ENCODE measurements around the gene PTH1R.

The PTH1R gene

DNA sequence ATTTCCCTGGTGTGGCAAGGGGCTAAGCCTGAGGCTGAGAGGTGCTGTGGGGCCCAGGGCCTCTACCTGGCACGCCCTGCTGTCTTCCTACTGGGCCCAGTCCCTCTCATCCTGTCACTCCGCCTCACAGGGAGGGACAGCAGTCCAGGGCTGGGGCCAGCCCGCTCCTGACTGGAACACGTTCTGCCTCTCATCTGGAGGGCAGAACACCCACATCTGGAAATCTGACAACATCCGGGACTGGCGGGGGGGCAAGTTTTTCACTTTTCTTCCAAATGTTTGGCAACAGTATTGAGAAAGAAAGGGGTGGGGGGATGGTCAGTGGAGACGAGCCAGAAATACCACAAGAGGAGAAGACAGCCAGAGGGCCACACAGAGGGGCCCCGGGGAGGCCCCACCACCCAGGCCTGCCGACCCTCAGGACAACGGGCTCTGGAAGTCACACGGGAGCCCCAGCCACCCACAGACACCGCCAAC lies 12.5 kb upstream of the PTH1R start:
- no peak for DNase-seq

DNA sequence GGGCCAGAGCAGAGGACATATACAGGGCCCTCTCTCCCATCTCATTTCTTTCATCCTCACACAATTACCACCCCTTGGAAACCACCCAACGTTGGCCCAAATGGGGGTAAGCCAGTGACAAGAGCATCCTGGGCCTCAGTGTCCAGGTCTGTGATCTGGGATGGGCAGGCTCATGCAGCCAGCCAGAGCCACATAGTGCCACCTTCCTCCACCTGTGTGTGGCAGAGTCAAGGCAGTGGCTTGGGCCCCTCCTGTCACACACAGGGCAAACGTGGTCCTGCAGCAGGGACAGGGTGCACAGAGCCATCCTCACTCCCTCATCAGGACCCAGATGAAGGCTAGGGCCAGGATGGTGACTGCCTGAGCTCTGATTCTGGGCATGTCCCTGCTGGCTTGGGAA lies 12.0 kb upstream of the PTH1R start:
- no peak for DNase-seq

DNA sequence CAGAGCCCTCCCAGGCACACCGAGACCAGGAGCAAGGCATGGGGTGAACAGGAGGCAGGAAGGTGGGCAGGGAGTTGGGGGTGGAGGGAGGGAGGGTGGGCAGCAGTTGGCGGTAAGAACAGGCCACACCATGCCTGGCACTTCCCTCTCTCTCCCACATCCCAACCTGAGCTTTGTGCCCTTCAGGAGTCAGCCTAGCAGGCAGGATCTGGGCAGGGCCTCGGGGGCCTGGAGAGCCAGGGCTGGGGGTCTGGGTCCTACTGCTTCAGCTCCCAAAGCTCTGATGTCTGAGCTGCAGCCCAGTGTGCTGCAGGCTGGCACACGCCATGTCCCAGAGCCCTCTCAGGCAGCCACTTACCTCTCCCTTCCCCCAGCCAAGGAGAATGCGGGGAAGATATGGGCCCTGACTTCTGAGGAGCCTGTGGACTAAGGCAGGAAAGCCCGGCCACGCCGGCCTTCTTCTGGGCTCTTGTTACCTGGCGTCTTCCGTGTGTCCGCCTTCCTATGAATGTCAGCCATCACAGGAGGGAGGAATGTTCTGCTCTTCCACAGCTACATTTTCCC lies 11.4 kb upstream of the PTH1R start:
- DNase-seq = no peak

DNA sequence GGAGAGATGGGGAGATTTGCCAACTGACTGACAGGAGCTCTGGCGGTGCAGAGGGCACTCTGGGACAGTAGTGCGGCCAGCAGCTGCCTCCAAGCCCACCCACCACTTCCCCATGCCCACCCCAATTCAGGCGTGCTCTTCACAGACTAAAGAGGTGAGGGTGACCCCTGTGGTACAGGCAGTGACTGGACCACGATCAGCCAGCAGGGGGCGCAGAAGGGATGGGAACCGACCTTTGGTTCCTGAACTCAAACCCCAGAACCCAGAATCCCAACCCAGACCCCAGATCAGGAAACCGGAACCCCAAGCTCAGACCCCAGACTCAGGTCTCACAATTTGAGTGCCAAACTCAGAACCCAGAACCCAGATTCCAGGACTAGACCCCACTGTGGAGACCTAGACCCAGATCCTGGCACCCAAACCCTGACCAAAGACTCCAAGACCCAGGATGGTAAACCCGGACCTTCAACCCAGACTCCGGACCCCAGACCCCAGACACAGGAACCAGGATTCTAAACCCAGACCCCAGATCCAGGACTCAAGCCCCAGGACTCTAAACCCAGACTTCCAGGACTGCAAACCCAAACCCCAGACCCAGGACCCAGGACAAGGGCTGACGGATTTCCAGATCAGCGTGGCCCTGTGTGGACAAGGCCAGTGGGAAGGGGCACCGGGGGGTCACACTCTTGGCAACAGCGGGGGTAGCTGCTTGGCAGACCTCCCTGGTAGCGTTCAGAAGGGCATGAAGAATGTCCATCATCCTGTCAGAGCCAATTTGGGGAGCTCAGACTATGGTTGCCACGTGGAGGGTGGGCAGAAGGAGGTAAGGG lies 10.6 kb upstream of the PTH1R start:
- DNase-seq = peak in 1 of 2 experiments; percentile 2

DNA sequence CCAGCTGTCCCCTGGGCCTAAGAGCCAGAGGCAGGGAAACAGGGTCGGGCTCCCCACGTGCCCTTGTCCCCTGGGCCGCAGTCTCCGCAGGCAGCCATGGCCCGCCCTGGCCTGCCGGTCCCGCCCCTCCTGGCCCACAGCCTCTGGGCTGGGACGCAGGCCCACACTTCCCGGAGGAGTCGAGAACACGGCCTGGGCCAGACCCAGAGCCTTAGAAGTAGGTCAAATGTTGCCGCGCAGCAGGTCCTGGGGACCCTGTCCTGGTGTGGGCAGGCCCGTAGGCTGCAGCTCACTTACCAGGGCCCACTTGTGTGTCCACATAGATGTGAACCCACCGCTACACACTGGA lies 10.0 kb upstream of the PTH1R start:
- no peak for DNase-seq

DNA sequence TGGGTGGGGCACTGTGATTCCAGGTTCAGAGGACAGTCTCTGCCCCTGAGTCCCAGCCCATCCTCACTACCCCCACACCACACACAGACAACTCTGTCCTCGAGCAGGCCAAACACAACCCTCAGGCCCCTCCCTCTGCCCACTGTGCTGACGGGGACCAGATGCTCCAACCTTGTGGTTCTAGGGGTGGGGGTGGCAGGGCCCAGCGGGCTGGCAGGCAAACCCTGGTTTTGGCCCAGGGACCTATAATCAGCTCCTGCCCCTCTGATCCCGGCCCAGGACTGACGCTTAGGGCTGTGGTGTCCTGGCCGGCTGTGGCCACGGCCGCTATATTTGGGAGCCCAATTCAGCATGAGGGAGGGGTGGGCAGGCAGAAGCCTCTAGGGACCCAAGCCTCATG lies 9.2 kb upstream of the PTH1R start:
- DNase-seq = no peak

DNA sequence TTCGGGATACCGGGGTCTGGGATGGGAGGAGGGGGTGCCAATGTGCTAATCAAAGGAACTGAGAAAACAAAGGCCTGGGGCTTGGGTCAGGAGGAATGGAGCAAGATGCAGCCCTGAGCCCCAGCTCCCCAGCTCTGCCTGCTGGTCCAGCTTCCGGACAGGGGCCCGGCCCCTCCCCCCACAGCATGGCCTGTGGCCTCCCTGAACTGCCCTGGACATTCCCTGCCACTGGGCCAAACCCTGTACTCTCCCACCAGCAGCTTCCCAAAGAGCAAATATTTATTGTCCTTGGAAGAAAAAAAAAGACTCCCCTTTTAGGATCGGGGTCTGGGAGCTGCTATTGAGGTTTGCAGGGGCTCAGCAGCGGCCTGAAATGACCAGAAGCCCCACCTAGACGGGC lies 8.6 kb upstream of the PTH1R start:
- no peak for DNase-seq

DNA sequence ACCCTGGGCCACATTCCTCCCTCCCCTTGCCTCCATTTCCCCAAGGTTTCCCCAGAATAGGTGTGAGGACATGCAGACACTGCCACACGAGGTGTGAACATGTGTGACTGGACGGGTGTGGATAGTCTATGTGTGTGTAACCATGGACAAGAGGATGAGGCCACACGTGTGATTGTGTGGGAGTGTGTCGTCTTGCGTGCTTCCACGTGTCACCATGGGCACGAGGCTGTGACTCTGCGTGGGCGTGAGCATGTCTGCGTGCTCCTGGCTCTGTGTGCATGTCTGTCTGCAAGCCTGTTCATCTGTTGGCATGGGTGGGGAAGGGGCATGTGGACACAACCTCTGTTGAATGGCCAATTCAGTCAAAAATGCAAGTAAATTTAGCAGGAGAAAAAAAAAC lies 8.1 kb upstream of the PTH1R start:
- no peak for DNase-seq

DNA sequence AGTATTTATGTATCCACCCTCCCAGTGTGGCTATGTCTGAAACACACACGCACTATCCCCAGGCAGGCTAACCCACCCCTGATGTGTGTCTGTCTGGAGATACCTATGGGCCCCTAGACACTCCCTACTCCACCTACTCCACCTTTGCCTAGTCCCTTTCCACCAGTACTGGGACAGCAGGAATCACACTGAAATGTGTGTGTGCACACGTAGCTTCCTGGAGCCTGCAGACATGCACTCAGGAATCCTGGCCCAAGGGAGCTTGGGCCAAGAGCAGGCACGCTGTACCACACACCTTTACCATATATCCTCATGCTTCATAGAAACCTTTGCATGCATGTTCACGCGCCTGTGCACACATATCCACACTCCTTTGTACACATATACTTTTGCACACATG lies 6.9 kb upstream of the PTH1R start:
- no peak for DNase-seq

DNA sequence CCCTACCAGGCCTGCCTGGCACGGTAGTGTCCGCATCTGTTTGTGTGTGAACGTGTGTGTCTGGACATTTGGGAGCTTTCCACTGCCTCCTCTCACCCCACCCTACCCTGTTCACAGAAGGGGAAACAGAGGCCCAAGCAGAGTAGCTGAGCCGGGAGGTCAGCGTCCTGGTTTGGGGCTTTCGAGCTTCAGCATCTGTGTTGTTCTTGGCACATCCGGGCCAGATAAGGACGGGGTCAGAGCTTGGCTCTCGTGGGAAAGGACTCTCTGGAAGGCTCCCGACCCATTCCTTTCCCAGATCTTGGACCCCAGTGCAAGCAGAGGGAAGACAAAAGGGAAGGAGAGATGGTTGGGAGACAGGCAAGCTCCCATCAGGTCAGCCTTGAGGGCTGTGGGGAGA lies 6.3 kb upstream of the PTH1R start:
- DNase-seq = no peak

DNA sequence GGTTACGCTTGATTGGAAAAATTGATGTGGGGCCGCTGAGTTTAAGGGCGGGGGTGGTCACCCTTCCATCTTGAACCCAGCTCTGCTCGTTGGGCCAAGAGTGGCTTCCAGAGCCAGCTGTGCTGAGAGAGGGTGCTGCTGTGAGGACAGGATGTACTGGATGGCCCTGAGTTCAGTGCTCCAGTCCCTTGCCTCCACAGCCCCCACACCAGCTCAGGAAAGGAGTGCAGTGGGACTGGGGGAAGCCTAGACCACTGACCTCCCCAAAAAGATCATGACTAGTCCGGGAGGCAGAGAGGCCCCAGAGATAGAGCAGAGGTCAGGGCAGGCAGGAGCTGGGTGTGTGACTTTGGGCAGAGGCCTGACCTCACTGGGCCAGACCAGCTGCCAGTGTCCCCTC lies 4.0 kb upstream of the PTH1R start:
- DNase-seq = no peak

DNA sequence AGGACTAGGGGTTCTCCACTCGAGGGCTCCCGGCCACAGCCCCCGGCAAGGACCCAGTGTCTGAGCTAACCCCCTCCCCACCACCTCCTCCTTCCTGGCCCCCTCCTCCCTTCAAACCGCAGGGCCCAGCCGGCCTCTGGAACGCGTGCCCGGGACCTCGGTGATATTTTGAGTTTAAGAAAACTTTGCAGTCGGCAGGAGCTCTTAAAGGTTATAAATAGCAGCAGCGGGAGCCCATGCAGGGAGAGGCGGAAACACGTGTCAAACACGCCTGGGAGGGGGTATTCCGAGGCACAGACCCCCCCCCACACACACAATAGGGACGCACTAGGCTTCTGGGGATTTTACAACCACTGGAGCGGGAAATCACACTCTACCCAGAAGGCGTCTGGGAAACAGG lies 3.1 kb upstream of the PTH1R start:
- no peak for DNase-seq

DNA sequence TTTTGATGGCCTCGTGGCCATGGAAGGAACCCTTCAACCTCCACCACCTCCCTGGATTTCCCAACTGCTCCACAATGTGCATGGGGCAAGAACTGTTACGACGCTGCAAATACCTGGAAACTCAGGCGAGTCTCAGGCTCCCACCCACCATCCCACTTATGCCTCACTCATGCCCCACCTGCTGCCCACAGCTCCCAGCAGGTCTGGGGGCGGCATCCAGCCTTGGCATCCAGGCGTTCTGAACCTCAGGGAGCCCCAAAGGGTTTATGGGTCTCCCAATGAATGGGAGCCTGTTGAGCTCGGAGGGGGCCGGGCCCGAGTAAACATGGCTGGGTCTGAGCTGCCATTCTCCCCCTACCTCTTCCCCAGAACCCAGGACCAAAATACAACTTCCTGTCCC lies 2.0 kb upstream of the PTH1R start:
- DNase-seq = no peak

DNA sequence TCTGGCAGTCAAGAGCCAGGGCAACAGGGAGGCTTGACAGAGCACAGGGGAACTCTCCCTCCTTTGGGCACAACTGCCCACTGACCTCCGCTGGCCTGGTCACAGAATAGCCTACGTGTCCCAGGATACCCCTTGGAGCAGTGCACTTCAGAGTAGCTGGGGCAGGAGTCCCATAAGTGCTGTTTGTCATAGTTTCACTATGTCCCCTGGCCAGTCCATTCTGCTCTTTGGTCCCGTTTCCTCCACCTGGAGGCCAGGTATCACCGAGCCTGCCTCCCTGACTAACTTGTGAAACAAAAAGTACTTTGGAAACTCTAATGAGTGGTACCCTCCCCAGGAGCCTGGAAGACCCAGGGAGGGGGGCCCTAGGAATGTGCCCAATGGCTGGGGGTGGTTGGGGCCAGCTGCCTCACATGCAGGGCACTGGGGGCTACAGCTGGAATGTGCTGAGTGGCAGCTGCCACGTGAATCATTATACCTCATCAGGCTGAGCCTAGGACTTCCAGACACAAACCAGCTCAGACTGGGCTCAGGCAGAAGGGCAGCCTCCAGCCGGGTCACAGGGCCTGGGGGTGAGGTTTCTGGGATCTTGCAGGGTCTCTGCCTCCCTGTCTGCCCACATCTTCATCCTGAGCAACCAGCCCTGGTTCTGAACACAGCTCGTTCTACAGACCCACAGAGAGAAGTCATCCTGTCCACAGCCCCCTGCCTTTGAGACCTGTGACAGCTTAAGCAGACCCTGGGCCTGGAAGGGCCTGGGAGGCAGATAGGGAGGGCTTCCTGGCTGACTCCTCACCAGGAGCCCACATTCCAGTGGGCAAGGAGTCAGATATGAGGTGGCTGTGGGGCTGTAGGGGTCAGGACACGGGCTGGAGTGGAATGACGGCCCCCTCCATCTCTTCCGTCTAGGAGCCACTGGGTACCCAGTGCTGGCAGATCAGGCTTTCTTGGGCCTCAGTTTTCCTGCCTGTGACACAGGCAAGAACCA lies 914 bp upstream of the PTH1R start:
- no peak for DNase-seq

DNA sequence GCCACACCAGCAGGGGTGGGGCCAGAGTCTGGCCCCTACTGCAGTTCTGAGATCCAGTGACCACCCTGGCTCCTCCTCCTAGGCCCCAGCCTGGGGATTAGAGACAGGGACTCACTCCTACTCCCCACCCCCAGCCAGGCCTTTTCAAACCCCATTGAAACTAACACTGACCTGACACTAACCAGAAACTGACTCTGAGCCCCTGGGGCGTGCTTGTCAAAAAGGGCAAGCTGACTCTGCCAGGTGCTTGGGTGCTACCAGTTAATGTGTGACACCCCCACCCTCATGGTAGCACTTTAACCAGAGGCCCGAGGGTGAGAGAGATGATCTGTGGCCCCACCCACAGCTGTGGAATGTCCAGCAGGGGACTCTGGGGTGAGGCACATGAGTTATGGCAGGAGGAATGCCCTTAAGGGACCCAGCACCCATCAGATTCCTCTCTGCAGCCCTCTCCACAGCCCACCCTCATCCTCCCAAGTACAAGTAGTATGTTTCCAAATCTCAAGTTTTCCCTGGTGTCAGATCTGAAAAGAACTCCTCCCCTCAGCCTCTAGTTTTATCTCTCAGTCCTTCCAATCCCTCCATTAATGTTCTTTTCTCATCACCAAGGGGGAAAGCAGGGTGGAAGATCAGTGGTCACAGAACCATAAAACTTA lies 1.4 kb downstream of the PTH1R start:
- no peak for DNase-seq

DNA sequence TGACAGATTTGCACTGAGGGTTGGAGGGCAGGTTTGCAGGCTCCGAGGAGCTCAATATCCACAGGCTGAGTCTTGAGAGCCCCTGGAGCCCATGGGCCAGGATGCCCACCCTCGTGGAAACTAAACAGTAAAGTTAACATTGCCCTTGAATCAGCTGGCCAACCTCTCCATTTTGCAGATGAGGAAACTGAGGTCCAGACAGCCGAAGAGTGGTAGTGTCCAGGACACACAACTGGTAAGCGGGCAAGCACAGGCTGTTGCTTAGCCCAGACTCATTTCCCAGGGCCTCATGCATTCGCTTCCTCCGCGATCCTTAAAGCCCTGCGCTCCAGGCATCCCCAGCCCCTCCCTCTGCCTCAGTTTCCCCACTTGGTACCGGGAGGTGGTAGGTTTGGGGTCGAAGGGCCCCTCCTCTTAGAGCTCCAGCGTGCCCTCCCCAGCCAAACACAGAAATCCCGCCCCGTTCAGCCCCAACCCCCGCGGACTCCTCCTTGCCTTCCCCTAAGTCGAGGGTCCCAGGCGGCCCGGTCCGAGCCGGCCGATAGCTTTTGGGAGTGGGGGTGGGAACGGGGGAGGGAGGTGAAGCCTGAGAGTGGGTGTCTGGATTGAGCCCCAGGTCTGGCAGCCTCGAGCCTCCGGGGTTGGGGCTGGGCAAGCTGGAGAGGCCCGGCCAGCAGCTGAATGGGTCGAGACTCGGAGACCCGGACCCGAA lies 3.5 kb downstream of the PTH1R start:
- DNase-seq = no peak

DNA sequence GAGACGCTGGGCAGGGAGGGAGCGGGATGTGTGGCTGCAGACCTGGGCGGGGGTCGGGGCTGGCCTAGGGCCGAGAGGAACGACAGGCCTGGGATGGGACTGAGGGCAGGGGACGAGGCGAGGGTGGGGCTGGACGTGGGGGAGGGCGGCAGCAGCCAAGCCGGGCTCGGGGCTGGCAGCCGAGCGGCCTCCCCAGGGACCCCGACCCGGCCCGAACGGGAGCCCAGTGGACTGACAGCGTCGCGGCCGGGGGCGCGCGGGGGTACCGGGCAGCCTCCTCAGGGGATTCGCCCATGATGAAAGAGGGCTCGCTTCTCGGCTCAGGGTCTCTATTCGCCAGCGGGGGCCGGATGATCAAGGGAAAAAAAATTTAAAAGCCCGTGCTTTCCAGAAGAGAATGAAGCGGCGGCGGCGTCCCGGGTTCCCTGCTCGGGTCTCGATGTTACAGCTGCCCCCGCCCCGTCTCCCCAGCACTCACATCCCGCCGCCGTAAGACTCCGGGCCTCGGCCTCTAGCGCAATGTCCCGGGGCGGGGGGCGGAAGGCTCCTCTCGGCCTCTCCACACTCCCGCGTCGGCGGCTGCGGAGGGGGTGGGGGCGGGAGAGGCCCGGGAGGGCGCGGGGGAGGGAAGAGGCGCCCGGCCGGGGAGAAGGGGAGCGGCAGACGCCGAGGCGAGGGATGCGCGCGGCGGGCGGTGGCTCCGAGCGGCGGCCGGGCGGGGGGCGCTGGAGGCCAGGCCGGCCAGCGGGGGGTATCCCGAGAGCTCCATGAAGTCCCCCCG lies 4.3 kb downstream of the PTH1R start:
- DNase-seq = no peak

DNA sequence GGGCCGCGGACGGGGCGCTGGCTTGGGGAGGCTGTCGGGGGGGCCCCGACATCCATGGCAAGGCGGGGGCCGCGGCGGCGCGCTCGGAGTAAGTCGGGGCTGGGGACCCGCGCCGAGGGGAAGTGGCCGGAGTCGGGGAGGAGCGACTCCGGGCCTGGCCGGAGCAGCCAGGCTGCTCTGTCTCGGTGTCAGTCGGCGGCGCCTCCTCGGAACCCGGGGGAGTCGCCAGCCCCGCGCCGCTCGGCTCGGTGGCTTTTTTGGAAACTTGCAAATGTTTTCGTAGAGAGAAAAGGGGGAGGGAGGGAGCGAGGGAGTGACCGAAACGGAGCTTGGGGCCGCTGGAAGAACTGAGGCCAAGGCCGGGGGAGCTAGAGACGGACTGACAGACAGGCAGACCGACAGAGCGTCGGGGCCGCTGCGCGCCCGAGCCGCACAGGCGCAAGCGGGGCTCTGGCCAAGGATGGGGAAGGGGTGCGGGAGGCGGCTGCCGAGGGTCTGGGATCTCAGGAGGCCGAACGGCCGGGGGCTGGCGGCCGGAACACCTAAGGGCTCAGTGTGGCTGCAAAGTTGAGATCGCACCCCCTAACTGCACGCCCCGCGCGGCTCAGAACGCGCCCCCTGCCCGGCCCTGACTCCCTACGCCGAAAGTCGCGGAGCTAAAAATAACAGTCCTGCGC lies 5.0 kb downstream of the PTH1R start:
- no peak for DNase-seq

DNA sequence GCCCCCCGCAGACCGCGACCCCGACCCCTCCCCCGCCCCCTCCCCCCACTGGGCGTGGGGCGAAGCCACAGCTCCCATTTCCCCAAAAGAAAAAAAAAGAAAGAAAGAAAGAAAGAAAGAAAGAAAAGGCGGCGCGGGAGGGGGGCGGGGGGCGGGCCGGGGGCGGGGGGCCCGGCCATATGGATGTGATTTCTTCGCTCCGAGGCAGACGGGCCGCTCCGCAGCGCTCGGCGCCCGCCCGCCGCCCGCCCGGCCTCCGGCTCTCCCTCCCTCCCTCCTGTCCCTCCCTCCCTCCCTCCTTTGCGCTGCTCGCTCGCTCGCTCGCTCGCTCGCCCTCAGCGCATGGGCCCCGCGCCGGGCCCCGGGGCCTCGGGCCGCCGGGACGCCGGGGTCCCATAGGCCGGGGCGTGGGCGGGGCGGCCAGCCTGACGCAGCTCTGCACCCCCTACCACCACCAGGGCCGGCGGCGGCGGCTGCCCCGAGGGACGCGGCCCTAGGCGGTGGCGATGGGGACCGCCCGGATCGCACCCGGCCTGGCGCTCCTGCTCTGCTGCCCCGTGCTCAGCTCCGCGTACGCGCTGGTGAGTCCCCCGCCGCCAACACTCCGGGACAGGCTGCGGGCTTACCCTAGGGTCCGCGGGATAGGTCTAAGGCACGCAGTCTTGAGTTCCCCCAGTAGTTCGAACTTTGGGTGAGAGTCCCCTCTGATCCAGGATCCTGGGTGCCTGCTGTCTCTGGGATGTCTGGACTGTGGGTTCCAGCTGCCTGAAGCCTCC lies 5.7 kb downstream of the PTH1R start:
- no peak for DNase-seq

DNA sequence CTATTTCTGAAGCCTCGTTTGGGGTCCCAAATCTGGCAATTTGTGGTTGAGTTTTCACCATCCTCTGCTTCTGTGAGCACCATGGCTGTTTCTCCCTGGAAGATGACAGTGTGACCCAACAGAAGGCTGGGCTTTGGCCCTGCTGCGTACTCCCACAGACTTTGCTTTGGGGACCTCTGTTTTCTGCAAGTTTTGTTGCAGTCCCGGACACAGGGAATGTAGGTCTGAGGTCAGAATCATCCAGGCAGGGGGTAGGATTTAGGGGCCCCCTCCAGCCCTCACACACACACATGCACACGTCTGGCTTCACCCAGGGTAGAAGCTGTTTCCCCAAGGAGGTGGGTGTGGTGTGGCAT lies 6.3 kb downstream of the PTH1R start:
- no peak for DNase-seq

All from NCI-H187 (cell line).